Measurements from ENCODE around the gene CNOT1. TPM values are rescaled to one million over a fixed set of nuclear protein-coding genes. Genes with fewer than 3 reads are reported as not detected.

The CNOT1 gene
- total and polyA plus RNA-seq, 12 donors, result 40.9 to 189 (median 155) TPM

DNA sequence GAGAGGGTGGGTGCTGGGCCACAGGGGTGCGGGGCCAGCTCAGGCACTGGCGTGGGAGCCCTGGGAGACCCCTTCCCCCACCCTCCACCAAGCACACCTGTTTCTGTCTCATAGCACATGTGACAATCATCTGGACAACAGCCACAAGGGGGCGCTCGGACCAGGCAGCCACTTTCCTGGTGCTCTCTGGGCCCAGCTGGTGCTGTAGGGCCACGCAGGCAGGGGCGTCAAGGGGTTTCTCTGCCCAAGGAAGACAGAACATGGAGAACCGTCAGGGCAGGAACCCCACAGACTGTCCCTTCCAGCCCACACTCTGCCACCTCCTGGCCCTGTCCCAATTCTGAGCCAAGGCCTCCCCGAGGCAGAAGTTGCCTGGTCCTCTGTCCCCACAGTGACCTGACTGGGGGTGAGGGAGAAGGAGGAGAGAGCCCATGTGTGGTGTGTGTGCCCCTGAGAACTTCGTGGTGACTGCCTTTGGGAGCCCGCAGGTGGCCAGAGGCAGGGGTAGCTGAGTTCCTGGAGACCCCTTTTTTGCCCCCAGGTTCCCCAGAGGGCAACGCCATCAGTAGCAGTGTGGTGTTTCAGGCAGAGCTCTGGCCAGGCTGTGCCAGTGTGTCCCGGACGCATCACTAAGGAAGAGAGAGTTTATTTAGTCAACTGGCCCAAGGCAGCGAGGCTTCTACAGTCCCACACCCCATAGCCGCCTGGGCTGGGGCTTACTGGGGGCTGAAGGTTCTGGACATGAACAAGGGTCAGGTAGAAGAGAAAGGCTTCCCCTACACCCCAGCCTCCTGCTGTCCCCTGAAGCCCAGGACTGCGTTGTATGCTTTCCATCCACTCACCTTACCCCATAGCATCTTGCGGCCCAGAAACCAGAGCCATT lies 117.5 kb downstream of the CNOT1 start:
- DNase-seq, result peak; percentile 75 to 91 (median 83)
- TF ChIP-seq POLR2A (IDR thresholded peaks at IDR 0.05), result no peak
- TF ChIP-seq, protein P1, sequence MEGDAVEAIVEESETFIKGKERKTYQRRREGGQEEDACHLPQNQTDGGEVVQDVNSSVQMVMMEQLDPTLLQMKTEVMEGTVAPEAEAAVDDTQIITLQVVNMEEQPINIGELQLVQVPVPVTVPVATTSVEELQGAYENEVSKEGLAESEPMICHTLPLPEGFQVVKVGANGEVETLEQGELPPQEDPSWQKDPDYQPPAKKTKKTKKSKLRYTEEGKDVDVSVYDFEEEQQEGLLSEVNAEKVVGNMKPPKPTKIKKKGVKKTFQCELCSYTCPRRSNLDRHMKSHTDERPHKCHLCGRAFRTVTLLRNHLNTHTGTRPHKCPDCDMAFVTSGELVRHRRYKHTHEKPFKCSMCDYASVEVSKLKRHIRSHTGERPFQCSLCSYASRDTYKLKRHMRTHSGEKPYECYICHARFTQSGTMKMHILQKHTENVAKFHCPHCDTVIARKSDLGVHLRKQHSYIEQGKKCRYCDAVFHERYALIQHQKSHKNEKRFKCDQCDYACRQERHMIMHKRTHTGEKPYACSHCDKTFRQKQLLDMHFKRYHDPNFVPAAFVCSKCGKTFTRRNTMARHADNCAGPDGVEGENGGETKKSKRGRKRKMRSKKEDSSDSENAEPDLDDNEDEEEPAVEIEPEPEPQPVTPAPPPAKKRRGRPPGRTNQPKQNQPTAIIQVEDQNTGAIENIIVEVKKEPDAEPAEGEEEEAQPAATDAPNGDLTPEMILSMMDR (IDR thresholded peaks at IDR 0.05), result peak; percentile 54 to 77 (median 68)
- H3K4me3 ChIP-seq, result no peak overlapping the region
- H3K4me1 ChIP-seq (replicated peaks in 1 of 2), result peaks cover 11 to 18% of the 10 kb centered on the region in 2 donors
- WGBS, 4 donors, result 59 to 85% (median 63%) methylated on average over 8 to 17 of the region's 17 CpGs
- H3K36me3 ChIP-seq (replicated peaks in 1 of 2), result peaks cover 0 to 43% of the 10 kb centered on the region in 2 donors
- H3K27ac ChIP-seq, result peak overlapping the region in 2 of 5 donors; percentile 7 to 11
- H3K9me3 ChIP-seq (replicated peaks in 1 of 3), result no peaks in the 10 kb centered on the region
- intact Hi-C loops (cut with DNase I), result loop anchor here in 1 of 2 donors (10.0 kb wide), 1 partner anchor 113 kb away; the partner anchor contains the start of gene CNOT1
- H3K27me3 ChIP-seq, result no peaks in the 10 kb centered on the region

GRCh38 chr16:58510776-58511628 lies 118.6 kb downstream of the CNOT1 start:
- H3K4me3 ChIP-seq, result no peak overlapping the region
- H3K27ac ChIP-seq, result peak overlapping the region in 1 of 5 donors; percentile 11
- H3K27me3 ChIP-seq, result no peaks in the 10 kb centered on the region
- peaks cover 11% of the 10 kb centered on the region in 2 donors for H3K4me1 ChIP-seq (replicated peaks in 1 of 2)
- intact Hi-C loops (cut with DNase I), result loop anchor here in 1 of 2 donors (10.0 kb wide), 1 partner anchor 114 kb away; the partner anchor contains the start of gene CNOT1
- H3K9me3 ChIP-seq (replicated peaks in 1 of 3), result no peaks in the 10 kb centered on the region
- TF ChIP-seq POLR2A (IDR thresholded peaks at IDR 0.05), result no peak
- TF ChIP-seq, protein P1 (IDR thresholded peaks at IDR 0.05), result no peak
- 84 to 90% (median 89%) methylated on average over 22 to 30 of the region's 30 CpGs for WGBS, 4 donors
- peak in 4 of 7 donors; percentile 15 to 60 (median 34) for DNase-seq
- peaks cover 0 to 46% of the 10 kb centered on the region in 2 donors for H3K36me3 ChIP-seq (replicated peaks in 1 of 2)

- no peaks in the 10 kb centered on the region for H3K27me3 ChIP-seq
- no peak for TF ChIP-seq POLR2A (IDR thresholded peaks at IDR 0.05)
- TF ChIP-seq, protein P1 (IDR thresholded peaks at IDR 0.05), result no peak
- no peaks in the 10 kb centered on the region for H3K9me3 ChIP-seq (replicated peaks in 1 of 3)
- intact Hi-C loops (cut with DNase I), result loop anchor here in 1 of 2 donors (10.0 kb wide), 1 partner anchor 115 kb away; the partner anchor contains the start of gene CNOT1
- peak in 3 of 7 donors; percentile 10 to 48 (median 20) for DNase-seq
- no peak overlapping the region for H3K27ac ChIP-seq
- H3K4me3 ChIP-seq, result no peak overlapping the region
- 87 to 91% (median 89%) methylated on average over 18 of the region's 18 CpGs for WGBS, 4 donors
- peaks cover 0 to 46% of the 10 kb centered on the region in 2 donors for H3K36me3 ChIP-seq (replicated peaks in 1 of 2)
- H3K4me1 ChIP-seq (replicated peaks in 1 of 2), result peaks cover 11% of the 10 kb centered on the region in 2 donors
Observed at GRCh38 chr16:58510097-58510775, 119.4 kb downstream of the CNOT1 start.

Data from adrenal gland (tissue), 12 donors.